Stimulated activated CD4-positive, alpha-beta T cell treated with anti-CD3 and anti-CD28 coated beads, Interleukin-2, amount 100 ng/mL, for 48 hours (primary cell): Measurements from ENCODE around the gene GPR137B.
"Not testable (repeated sequence)": the region's sequence is repeated elsewhere in the genome, so short reads cannot be mapped to it uniquely, and the experiment has no call there.

ENCODE experiments used
- DNase-seq, 2 donors: peaks; one replicate each; pipeline ENCODE4 v3.0.0-alpha.2; 2020

GPR137B gene

DNA sequence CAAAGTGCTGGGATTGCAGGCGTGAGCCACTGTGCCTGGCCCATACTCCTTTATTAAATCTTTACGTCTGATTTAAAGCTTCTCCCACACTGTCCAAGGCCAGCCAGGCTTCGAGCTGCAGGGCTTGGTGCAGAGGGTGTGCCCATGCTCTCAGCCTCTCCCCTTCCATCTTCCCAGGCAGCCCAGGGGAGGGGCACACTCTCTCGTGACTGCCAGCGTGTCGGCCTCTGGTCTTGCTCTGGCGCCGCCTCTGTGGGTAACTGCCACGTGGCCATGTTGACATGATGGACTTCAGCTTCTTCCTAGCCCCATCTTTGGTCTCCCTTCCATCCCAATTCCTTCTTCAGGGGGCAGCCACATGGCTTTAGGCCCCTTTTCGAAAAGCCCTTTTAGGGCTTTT is 4.7 kb downstream of the GPR137B start:
- no peak for DNase-seq

DNA sequence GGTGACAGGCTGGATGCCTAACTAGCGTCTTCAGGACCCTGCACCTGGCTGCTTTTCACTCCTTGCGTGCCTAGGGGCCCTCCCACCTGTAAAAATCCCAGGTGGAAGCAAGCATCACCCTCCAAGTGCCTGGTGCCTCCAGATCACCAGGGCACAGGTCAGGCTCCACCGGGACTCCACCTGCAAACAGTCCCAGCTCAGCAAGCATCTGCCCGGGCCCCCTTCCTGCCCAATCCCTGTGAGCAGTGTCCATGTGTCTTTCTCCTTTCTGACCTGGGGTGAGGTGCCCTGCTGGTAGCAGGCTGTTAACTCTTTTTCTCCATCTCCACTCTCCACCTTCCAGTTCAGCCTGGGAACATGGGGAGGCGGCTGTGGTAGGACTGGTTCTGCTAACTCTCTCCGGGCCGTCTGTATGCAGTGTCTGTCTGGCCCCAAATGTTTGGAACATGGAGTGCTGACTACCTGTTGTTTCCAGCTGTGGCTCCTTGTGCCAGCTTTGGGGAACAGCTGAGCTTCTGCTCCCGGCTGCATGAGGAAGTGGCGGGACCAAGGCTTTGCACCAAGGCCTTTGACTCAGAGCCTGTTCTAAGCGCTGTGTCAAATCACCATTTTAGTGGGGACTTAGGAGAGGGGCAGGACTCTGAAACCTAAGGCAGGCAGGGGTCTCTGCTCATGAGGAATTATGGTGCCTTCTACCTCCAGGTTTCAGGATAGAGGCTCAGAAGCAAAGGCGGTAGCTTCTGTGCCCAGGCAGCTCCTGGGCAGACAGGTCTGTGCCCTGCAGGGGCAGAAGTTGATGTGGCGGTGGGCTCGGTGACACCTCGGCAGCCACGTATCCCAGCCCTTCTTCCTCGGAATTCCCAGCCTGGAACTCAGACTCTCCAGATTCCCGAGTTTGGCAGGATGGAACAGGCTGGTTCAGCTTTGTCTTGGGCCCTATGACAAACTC is 5.5 kb downstream of the GPR137B start:
- DNase-seq: no peak

DNA sequence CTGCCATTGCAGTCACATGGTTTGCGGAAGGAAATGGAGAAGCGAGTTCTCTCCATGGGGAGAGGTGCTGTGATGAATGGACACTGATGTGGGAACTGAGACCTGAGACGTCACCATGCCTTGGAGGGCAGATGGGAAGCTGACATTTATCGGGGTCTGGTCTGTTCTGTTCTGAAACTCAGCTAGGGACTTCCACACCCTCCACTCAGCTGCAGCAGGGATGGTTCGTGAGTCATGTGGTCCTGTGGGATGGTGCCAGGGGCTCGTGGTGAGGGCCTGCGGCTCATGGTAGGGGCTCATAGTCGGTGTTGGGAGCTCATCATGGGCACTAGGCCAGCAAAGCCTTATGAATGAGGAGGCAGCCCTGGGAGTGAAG is 6.1 kb downstream of the GPR137B start:
- no peak for DNase-seq

DNA sequence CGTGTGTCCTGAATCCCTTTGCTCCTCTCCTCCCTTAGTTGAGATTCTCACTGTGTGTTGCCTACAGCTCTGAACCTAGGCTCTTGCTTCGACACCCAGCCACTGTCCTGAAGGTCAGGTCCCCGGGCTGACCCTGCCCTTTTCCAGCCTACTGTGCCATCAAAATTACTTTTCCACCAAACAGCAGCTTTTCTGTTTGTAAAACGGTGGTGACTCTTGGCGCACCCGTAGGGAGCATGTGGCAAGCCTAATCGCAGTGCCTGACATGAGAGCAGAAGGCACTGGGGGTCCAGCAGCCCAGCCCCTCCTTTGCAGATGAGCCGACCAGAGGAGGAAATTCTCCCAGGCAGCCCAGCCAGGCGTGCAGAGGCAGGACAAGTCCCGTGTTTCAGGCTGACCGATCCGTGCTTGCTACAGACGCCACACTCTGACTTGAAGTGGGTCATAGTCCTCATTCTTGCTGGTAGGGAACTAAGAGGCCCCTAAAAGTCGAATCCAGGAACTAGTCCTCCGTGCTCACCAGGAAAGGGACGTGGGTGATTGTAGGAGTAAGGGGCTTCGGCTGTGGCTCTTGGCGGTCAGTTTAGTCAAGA is 6.8 kb downstream of the GPR137B start:
- no peak for DNase-seq

DNA sequence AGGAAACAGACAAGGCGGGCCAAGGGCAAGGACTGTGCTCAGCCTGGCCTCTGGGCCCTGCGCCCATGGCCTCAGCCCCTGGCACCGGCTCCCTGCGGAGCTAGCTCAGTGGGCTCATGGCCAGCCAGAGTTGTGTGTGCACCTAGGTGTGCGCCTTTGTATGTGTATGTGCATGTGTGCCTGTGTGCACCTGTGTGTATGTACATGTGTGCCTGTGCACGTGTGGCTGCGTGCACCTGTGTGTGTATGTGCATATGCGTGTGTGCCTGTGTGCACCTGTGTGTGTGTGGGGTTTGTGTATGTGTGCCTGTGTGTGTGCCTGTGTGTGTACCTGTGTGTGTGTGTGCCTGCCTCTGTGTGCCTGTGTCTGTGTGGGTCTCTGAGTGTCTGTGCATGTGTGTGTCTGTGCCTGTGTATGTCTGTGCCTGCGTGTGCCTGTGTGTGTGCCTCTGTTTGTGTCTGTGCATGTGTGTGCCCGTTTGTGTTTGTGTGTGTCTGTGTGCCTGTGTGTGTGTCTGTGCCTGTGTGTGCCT is 7.4 kb downstream of the GPR137B start:
- DNase-seq: no peak

DNA sequence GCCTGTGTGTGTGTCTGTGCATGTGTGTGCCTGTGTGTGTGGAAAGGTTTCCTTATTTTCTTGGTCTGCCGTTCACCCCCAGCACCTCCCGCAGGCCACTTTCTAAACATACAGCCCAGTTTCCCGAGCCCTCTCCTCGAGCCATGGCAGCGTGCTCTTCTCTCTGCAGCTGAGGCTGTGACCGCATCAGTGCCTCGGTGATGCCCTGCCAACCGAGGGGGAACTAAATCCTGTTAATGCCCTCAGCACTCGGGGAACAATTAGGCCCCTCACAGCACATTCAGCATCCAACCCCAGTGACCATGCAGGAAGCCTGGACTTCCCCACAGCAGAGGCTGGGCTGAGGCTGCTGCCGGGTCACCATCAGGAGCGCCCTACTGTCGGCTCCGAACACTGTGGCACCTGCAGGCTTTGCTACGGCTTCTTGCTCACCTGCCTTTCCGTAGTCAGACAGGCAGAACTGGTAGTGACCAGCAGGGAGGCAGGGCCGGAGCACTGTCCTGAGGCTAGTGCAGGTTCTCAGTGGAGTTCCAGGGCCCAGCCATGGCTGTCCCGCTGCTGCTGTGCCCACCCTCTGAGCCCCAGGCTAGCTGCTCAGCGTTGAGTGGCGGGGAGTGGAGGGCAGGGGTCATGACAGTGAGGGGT is 8.1 kb downstream of the GPR137B start:
- DNase-seq: no peak

DNA sequence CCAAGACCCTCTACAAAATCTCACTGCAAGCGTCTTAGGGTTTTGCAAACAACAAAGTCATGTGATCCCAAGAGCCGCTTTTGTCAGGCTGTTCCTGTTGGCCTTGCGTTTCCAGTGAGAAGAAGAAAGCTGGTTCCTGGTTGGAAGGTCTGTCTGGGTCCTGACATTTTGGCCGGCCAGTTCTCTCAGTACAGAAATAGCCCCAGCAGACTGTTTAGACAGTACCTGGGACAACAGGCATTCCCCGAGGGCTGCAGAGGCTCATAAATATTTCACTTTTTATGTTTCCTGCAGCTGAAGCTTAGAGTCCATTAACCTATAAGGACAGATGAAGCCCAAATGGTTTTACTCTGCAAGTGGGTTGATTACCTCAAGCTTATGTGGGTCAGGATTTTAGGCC is 8.6 kb downstream of the GPR137B start:
- DNase-seq: no peak

DNA sequence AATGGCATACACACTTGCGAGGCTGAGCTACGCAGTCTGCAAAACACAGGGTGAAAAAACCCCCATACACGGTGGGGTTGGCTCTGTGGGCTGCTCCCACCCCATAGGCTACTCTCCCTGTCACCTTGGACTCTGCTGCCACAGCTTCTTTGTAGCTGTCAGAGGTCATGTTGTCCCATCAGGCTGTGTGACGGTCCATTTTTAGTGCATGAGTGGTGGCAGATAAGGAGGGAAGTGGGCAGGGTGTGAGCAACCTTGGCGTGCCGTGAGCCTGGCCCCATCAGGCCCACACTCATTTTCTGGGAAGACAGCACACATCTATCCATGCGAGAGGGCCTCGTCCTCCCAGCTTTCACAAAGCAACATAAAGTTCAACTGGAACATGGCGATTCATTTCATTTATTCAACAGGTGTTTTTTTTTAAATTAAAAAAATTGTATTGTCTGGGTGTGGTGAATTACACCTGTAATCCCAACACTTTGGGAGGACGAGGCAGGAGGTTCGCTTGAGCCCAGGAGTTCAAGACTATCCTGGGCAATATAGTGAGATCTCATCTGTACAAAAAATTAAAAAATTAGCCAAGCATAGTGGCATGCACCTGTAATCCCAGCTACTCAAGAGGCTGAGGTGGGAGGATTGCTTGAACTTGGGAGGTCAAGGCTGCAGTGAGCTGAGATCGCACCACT is 9.5 kb downstream of the GPR137B start:
- DNase-seq: no peak

DNA sequence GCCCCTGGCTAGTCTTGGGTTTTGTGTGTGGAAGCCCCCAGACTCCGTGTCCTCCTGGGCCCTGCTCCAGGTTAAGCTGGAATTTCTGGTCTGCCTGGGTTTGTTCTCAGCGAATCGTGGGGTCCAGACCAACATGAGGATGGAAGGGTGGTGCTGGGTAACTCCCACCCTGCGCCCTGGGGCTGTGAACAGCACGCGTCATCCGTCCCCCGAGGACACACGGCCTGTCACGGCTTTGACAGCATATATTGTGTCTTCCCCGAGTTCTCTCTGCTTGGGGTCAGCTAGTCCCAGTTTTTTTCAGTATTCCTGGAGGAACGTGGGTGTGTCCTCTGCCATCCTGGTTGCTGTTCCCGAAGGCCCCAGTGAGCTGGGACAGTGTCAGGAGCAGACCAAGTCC is 11.8 kb downstream of the GPR137B start:
- no peak for DNase-seq

DNA sequence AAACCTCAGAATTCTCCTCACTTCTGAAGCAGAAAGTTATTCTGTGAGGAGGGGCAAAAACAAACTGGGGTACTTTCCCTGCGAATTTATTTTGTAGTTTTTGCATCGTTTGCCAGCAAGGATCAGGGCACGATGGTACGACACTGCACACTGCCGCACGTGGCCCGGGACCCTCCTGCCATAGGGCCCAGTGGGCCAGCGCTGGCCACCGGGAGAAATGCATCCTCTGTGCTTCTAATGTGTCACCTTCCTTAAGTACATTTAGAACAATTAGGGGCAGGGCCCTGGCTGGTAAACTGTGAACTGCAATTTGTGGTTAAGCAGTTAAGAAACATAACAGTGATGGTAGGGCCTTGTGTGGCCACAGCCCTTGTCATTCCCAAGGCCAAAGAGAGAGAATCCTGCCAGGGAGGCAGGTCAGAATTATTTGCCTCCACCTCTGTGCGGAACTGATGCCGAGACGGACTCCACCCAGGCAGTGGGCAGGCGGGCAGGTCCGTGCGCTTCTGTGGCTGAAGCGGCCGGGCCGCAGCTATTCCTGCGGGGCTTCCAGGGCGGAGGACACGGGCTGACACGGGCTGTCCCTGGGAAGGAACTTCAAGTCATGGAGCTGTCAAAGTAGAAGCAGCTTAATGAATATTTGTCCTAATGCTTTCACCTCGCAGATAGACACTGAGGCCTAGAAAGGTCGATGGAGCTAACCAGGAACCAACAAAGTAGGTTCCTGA is 12.5 kb downstream of the GPR137B start:
- no peak for DNase-seq

DNA sequence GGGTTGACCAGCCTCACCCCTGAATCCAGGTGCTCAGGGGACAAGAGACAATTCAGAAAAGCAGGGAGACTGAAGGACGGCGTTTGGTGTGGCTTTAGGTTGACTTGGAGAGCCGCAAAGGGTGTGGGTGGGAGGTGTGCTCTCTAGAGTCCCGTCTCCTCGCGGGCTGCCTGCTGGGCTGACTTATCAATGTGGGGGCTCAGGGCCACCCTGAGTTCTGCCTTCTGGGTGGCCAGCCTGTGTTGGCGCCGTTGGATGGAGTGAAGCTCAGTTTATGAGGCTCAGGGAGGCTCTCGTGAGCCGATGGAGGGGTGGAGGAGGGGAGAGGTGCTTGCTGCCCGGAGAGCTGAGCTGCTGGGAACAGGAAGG is 13.0 kb downstream of the GPR137B start:
- no peak for DNase-seq

DNA sequence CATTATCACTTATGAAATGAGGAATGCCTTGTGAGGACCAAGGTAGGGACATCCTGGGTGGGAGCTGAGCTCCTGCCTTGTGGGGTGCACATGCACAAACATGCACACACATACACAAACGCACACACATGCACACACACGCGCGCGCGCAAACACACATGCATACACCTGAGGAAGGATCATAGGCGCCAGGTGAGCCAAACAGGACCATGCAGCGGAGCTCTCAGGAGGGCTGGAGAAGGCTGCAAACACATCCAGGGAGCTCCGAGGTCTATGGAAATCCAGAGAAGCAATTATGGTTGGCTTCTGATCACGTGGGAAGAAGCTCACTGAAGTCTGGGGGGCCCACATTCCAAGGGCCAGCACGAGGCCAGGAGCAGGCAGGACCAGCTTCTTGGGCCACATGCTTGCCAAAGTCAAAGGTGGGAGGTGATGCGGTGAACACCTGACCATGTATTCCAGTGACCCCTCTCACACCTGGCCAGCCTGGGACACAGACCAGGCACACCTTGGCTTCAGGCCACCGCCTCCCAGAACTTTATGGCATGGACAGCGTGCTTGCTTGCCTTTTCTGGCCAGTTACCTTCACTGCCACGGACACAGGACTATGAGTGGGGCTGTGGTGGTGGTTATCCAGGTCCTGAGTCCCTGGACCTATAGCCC is 13.6 kb downstream of the GPR137B start:
- no peak for DNase-seq

DNA sequence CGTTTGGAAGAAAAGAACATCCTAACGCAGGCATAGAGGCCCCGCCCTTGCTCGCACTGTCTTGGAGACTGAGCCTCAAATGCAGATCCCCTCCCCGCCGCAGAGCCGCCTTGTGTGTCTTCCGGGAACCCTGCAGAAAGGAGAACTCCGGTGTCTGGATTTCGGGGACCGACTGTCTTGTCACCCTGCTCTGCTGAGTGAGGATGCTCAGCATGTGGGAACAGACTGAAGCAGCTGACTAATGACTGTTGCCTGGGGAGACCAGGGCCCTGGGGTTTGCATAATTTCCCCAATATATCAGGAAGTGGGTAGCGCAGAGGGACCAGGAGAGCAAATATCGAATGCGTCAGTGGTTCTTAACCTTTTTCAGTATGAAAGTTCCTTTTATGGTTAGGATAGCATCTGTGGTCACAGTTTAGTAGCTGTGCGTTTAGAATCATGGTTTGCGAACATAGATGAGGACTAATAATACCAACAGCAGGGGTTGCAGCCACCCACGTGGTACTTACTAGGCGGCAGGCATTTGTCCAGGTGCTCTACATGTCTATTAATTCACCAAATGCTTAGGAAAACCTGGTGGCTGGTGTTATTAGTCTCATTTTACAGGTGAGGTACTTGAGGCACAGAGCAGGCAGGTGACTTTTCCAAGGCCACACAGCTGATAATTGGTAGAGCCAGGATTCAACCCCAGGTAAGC is 14.3 kb downstream of the GPR137B start:
- no peak for DNase-seq

DNA sequence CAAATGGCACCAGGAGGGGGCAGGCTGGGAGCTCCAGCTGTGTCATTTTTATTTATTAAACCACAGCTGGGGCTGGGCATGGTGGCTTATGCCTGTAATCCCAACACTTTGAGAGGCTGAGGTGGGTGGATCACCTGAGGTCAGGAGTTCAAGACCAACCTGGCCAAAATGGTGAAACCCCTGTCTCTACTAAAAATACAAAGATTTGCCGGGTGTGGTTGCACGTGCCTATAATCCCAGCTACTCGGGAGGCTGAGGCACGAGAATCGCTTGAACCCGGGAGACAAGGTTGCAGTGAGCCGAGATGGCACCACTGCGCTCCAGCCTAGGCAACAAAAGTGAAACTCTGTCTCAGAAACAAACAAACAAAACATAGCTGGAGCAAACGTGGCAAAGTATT is 15.7 kb downstream of the GPR137B start:
- not testable (repeated sequence) for DNase-seq

DNA sequence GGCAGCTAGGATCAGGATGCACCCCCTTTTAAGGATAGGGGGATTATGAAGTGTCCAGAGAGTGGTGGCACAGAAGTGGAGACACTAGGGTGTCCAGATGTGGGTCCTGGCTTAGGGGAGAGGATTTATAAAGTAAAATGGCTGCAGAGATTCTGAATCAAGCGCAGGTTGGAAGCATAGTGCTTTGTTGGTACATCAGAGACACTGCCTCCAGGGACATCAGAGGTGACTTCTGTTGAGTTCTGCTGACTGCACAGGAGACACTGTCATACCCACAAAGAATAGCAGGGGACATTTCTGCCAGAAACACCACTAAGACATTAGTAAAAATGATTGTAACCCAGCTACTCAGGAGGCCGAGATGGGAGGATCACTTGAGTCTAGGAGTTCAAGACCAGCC is 16.4 kb downstream of the GPR137B start:
- DNase-seq: no peak

DNA sequence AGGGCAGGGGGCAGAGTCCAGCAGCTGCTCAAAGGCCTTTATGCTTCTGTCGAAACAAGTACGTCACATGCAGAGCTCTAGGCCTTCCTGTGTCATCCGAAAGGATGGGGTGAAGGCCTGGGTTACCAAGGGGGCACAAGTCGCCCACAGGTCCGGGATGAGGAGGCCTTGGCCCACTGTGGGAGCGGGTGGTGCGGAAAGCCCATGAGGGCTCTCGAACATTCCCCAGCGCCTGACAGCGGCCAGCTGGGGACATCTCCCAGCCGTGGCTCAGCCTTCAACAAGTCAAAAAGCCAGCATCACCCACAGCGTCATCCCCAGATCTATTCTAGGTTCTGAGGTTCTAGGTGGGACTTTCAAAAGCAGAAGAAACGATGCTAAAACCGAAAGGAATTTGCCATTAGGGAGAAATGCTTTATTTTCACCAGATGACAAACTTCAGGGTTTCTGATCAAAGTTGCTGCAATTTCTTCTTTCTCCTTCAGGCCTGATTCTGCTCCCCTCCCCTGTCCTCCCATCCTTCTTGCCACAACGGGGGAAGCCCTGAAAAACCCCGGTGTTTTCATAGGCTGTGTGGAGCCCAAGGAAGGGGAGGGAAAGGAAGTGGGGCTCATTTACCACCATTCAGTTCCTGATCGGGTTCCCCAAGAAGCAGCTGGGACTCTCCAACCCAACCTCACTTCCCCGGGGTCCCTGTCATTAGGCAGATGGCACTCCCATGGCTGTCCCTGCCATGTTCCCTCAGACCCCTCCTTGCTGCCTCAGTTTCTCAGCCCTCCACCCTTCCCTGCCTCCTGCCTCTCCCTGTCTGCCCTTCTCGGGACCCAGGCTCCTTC is 17.6 kb downstream of the GPR137B start:
- no peak for DNase-seq

DNA sequence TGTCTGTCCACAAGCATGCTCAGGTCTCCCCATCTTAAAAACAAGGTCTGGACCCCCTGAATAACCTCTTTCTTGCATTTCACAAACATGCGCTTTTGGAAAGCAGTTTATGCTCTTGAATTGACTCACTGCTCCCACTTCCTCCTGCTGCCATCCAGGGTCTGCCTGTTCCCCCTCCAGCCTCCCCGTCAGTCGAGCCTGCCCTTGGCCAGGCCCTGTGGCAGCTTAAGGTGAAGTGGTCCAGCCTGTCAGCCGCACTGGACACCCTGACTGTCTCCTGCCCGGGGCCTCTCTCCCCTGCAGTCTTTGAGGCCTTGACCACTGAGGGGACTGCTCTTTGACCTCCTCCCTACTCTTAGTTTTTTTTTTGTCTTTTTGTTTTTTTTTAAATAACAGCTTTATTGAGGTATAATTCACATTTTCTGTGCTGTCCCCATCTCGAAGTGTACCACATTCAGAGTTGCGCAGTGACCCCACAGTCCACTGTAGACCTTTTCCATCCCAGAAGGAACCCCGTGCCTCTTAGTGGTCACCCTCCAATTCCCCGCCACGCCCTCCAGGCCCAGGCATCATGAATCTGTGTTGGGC is 18.3 kb downstream of the GPR137B start:
- DNase-seq: no peak

DNA sequence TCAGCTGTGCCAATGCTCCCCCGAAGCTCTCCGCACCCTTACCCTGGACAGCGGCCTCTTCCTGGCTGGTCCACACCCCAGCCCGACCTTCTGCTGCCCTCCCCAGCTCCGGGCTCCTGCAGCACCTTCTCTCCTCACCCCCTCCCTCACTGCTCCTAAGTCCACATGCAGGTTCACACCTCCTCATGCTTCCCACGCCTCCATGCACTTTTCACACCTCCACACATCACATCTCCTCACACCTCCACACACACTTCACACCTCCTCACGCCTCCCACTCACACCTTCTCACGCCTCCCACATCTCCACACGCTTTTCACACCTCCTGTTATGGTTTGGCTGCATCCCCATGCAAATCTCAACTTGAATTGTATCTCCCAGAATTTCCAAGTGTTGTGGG is 18.9 kb downstream of the GPR137B start:
- DNase-seq: no peak

DNA sequence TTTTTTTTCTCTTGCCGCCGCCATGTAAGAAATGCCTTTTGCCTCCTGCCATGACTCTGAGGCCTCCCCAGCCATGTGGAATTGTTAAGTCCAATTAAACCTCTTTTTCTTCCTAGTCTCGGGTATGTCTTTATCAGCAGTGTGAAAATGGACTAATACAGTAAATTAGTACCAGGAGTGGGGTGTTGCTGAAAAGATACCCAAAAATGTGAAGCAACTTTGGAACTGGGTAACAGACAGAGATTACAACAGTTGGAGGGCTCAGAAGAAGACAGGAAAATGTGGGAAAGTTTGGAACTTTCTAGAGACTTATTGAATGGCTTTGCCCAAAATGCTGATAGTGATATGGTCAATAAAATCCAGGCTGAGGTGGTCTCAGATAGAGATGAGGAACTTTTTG is 19.4 kb downstream of the GPR137B start:
- DNase-seq: not testable (repeated sequence)
